IMR-90 (cell line): ENCODE measurements around the gene PARG. TPM values are rescaled to one million over a fixed set of nuclear protein-coding genes. Genes with fewer than 3 reads are reported as not detected.
A peak's percentile ranks its signal among the peaks of the same experiment; 100 is the strongest.
"Not testable (repeated sequence)": the region's sequence is repeated elsewhere in the genome, so short reads cannot be mapped to it uniquely, and the experiment has no call there.

Experiments
- ATAC-seq: fragments of 200-7000 bp; cut with Tn5 transposase; 2 replicates; pipeline ENCODE4 v1.9.1; 2020; ENCODE audit warnings: low read depth, mild to moderate bottlenecking, moderate library complexity
- Bru-seq: library from RNA; stranded (reverse); fragments of 400-500 nt; gene quantifications from one replicate; lab custom pipeline; 2021; lab: Mats Ljungman, UMichigan
- BruChase-seq, 2 experiments: library from RNA; stranded (reverse); fragments of 400-500 nt; gene quantifications; one replicate each; lab custom pipeline; 2021; lab: Mats Ljungman, UMichigan
- BruUV-seq: library from RNA; stranded (reverse); fragments of 400-500 nt; replicated peaks from 2 replicates; lab custom pipeline; 2021; lab: Mats Ljungman, UMichigan
- CTCF ChIA-PET: fragments of 300-600 bp; formaldehyde crosslinking; extraction: SDS; loops from one replicate; lab custom pipeline; 2021; ENCODE audit warnings: antibody characterized with exemption; lab: Yijun Ruan, JAX
- POLR2A ChIA-PET: fragments of 300-600 bp; sonication (Branson Sonifier 250); formaldehyde crosslinking; loops from one replicate; lab custom pipeline; 2022; ENCODE audit warnings: antibody characterized with exemption; ENCODE audit not compliant: unreplicated experiment; lab: Charles Lee
- DNase-seq: peaks from one replicate; pipeline ENCODE4 v3.0.0; 2013
- H2AFZ ChIP-seq: replicated peaks from 2 replicates; pipeline ENCODE3; 2013; ENCODE audit warnings: low read length, mild to moderate bottlenecking; ENCODE audit not compliant: poor library complexity
- H2AK5ac ChIP-seq: 2 replicates; pipeline ENCODE4 v1.6.1; 2013; ENCODE audit warnings: low read depth, low read length, inconsistent platforms
- H2AK9ac ChIP-seq: replicated peaks from 2 replicates; pipeline ENCODE3; 2013; ENCODE audit warnings: mild to moderate bottlenecking, low read depth, low read length, moderate library complexity; ENCODE audit not compliant: poor library complexity
- H2BK120ac ChIP-seq: 2 replicates; pipeline ENCODE4 v1.6.1; 2013; ENCODE audit warnings: low read depth, low read length, inconsistent platforms
- H2BK15ac ChIP-seq: 3 replicates; pipeline ENCODE4 v1.6.1; 2013; ENCODE audit warnings: low read depth, low read length, inconsistent platforms
- H2BK20ac ChIP-seq: 2 replicates; pipeline ENCODE4 v1.6.1; 2013; ENCODE audit warnings: low read depth, mild to moderate bottlenecking, inconsistent platforms, low read length, moderate library complexity
- H2BK5ac ChIP-seq: 2 replicates; pipeline ENCODE4 v1.6.1; 2013; ENCODE audit warnings: mild to moderate bottlenecking, low read depth, low read length, inconsistent platforms; ENCODE audit not compliant: poor library complexity, severe bottlenecking
- H3K14ac ChIP-seq: replicated peaks from 2 replicates; pipeline ENCODE4 v1.6.1; 2013; ENCODE audit warnings: low read depth, low read length, inconsistent platforms
- H3K18ac ChIP-seq: 2 replicates; pipeline ENCODE4 v1.6.1; 2013; ENCODE audit warnings: low read depth, low read length, control low read depth
- H3K23ac ChIP-seq: 2 replicates; pipeline ENCODE4 v1.6.1; 2013; ENCODE audit warnings: low read depth, low read length, inconsistent platforms
- H3K27ac ChIP-seq: 2 replicates; pipeline ENCODE4 v1.5.1; 2013; ENCODE audit warnings: mild to moderate bottlenecking, control low read depth, low read length; ENCODE audit not compliant: insufficient read depth
- H3K27me3 ChIP-seq: 2 replicates; pipeline ENCODE4 v1.6.1; 2013; ENCODE audit warnings: low read length; ENCODE audit not compliant: control insufficient read depth, insufficient read depth
- H3K36me3 ChIP-seq: 2 replicates; pipeline ENCODE4 v1.6.1; 2013; ENCODE audit warnings: low read length, mixed read lengths; ENCODE audit not compliant: control insufficient read depth, insufficient read depth
- H3K4ac ChIP-seq: 2 replicates; pipeline ENCODE4 v1.6.1; 2013; ENCODE audit warnings: low read depth, low read length, inconsistent platforms
- H3K4me1 ChIP-seq: 2 replicates; pipeline ENCODE4 v1.6.1; 2013; ENCODE audit warnings: low read length, mixed read lengths; ENCODE audit not compliant: control insufficient read depth, insufficient read depth
- H3K4me2 ChIP-seq: 2 replicates; pipeline ENCODE4 v1.6.1; 2013; ENCODE audit warnings: low read depth, mild to moderate bottlenecking, control low read depth, low read length, moderate library complexity
- H3K4me3 ChIP-seq: 2 replicates; pipeline ENCODE4 v1.5.1; 2013; ENCODE audit warnings: low read depth, mild to moderate bottlenecking, control low read depth, low read length, moderate library complexity; ENCODE audit not compliant: insufficient read depth
- H3K56ac ChIP-seq: 2 replicates; pipeline ENCODE4 v1.6.1; 2013; ENCODE audit warnings: low read length, inconsistent platforms; ENCODE audit not compliant: insufficient read depth; ENCODE audit errors: extremely low read depth
- H3K79me1 ChIP-seq, 2 experiments: 2 replicates each; pipeline ENCODE4 v1.6.1; 2013; ENCODE audit warnings: low read length in 2 of 2, inconsistent platforms in 1 of 2, low read depth in 1 of 2
- H3K9ac ChIP-seq: 2 replicates; pipeline ENCODE4 v1.6.1; 2013; ENCODE audit warnings: low read depth, low read length, control low read depth
- H3K9me1 ChIP-seq: 2 replicates; pipeline ENCODE4 v1.6.1; 2013; ENCODE audit warnings: low read length, inconsistent platforms; ENCODE audit not compliant: insufficient read depth
- H3K9me3 ChIP-seq: 2 replicates; pipeline ENCODE4 v1.6.1; 2013; ENCODE audit warnings: low read length; ENCODE audit not compliant: control insufficient read depth, insufficient read depth
- H4K20me1 ChIP-seq: 2 replicates; pipeline ENCODE4 v1.6.1; 2013; ENCODE audit warnings: low read length, inconsistent platforms; ENCODE audit not compliant: insufficient read depth
- H4K5ac ChIP-seq: 2 replicates; pipeline ENCODE4 v1.6.1; 2013; ENCODE audit warnings: mild to moderate bottlenecking, low read depth, low read length, control low read depth
- H4K8ac ChIP-seq, 2 experiments: 2 replicates each; pipeline ENCODE4 v1.6.1; 2013; ENCODE audit warnings: low read depth in 2 of 2, low read length in 2 of 2, control low read depth in 1 of 2, inconsistent platforms in 1 of 2
- H4K91ac ChIP-seq: 2 replicates; pipeline ENCODE4 v1.6.1; 2013; ENCODE audit warnings: low read depth, low read length, inconsistent platforms; ENCODE audit not compliant: insufficient read depth
- MXI1 ChIP-seq: IDR thresholded peaks from 2 replicates; pipeline ENCODE4 v1.6.1; 2012; ENCODE audit warnings: low read depth, mild to moderate bottlenecking, low read length, moderate library complexity, borderline replicate concordance
- POLR2A ChIP-seq: IDR thresholded peaks from 2 replicates; pipeline ENCODE4 v1.6.1; 2012; ENCODE audit warnings: mild to moderate bottlenecking, low read depth, low read length
- WGBS, 2 experiments: methylation state at CpG; one replicate each; pipeline versions ENCODE4 v1.1.5 to v1.1.7; 2013; ENCODE audit warnings: missing lambda C conversion rate in 2 of 2; ENCODE audit not compliant: insufficient read length in 1 of 2; ENCODE audit errors: extremely low coverage in 2 of 2; 5-methylcytosine and 5-hydroxymethylcytosine counted together
- dilution Hi-C: fragments of 300-500 bp; cut with HindIII; formaldehyde crosslinking; loops from one replicate; pipeline ENCODE4 v1.14.3; 2018; ENCODE audit warnings: low sequenced_read_pairs; ENCODE audit not compliant: unreplicated experiment
- in situ Hi-C: fragments of 300-500 bp; cut with MboI; formaldehyde crosslinking; loops from 3 replicates; pipeline ENCODE4 v1.14.3; 2019; ENCODE audit warnings: low sequenced_read_pairs, inconsistent platforms, mixed read lengths
- intact Hi-C: fragments of 100-400 bp; cut with micrococcal nuclease; formaldehyde crosslinking; loops from 2 replicates; pipeline ENCODE4 v1.10.0; 2022
- long read RNA-seq: library from polyadenylated mRNA; unstranded; transcript quantifications from one replicate; pipeline ENCODE4 v2.0.0, GENCODE V29; 2021; ENCODE audit not compliant: unreplicated experiment
- polyA plus RNA-seq, 3 experiments: library from polyadenylated mRNA; depleted of rRNA; stranded (reverse); fragments of >200 nt; gene quantifications; 2 replicates each; pipeline ENCODE4 v1.2.3, GENCODE V29; 2012; ENCODE audit warnings: low replicate concordance in 1 of 3
- total RNA-seq: library from RNA; depleted of rRNA; stranded (reverse); fragments of >200 nt; gene quantifications from 2 replicates; pipeline ENCODE4 v1.2.3, GENCODE V29; 2012; rRNA removed

The PARG gene
- 24.4 and 32.2 TPM in 2 replicates for total RNA-seq
- 7.5 and 8.6 TPM in 2 replicates for polyA plus RNA-seq (2012; rRNA removed)
- 2.1 and 3.3 TPM in 2 replicates for polyA plus RNA-seq (2012; cell fraction: cytosol; rRNA removed)
- polyA plus RNA-seq (2012; cell fraction: nucleus; rRNA removed; ENCODE audit: low replicate concordance), result 3.5 and 10.6 TPM in 2 replicates
- Bru-seq, nascent RNA, result percentile 72 among the genes with signal in this experiment
- BruChase-seq, experiment 1, labeled RNA remaining after a 6-hour chase, result percentile 63 among the genes with signal in this experiment
- BruChase-seq, experiment 2, labeled RNA remaining after a 2-hour chase, result percentile 66 among the genes with signal in this experiment
- long read RNA-seq, partial matches to known transcripts, result 1 of 42 reads
- long read RNA-seq, other reads (novel, unspliced or antisense), result 41 of 42 reads

GRCh38 chr10:49941447-49942338 is at the start of gene PARG, which contains the start of gene TIMM23B:
TSS of gene PARG (minus strand) at chr10:49942027. CDS start at chr10:49941725, 302 bp downstream.
TSS of gene TIMM23B (plus strand) at chr10:49942053. CDS start at chr10:49942195, 142 bp downstream.
- dilution Hi-C loops, in situ Hi-C loops, H3K4me1 ChIP-seq, H3K9me3 ChIP-seq, H4K20me1 ChIP-seq, POLR2A ChIA-PET, H3K18ac ChIP-seq, H4K91ac ChIP-seq, H3K9me1 ChIP-seq, H3K36me3 ChIP-seq, BruUV-seq, H2BK120ac ChIP-seq, H3K79me1 ChIP-seq, H2BK15ac ChIP-seq, CTCF ChIA-PET, H3K27me3 ChIP-seq, H2BK20ac ChIP-seq: not testable (repeated sequence)
- 0 out of 2 replicates have a peak within 1 kb of the TSS, but pooled peaks have one; percentile 50 for H2AK5ac ChIP-seq
- H2AK9ac ChIP-seq, result peak within 1 kb of the TSS; percentile 15
- peak within 1 kb of the TSS; percentile 90 for H3K9ac ChIP-seq
- H3K4me2 ChIP-seq, result peak within 1 kb of the TSS; percentile 95
- H4K8ac ChIP-seq, result peak within 1 kb of the TSS; percentile 74 to 94
- peak within 1 kb of the TSS; percentile 89 for H4K5ac ChIP-seq
- peak within 1 kb of the TSS; percentile 83 for H3K14ac ChIP-seq
- peak within 1 kb of the TSS; percentile 56; the same call in 1 of the 2 replicates for H3K23ac ChIP-seq
- H3K56ac ChIP-seq, result peak within 1 kb of the TSS; percentile 66; the same call in 1 of the 2 replicates
- WGBS, 2 experiments, result 0% methylated on average over 14 of the region's 81 CpGs; no CpG with 5 or more reads in 1 of the 2 experiments
- intact Hi-C loops, result loop anchor here (10.0 kb wide), 1 partner anchor 347 kb away; no protein-coding TSS in a partner anchor
- H3K27ac ChIP-seq, result peak within 1 kb of the TSS; percentile 86
- H2AFZ ChIP-seq, result peak within 1 kb of the TSS; percentile 84
- H3K4ac ChIP-seq, result peak within 1 kb of the TSS; percentile 81
- DNase-seq (peak; percentile 79), ATAC-seq (peak; percentile 92)
- H3K4me3 ChIP-seq, result peak within 1 kb of the TSS; percentile 94
- H2BK5ac ChIP-seq, result peak within 1 kb of the TSS; percentile 76
- peak; percentile 47; the same call in 1 of the 2 replicates for TF ChIP-seq POLR2A
- TF ChIP-seq MXI1, result peak; percentile 70; the same call in 1 of the 2 replicates

DNA sequence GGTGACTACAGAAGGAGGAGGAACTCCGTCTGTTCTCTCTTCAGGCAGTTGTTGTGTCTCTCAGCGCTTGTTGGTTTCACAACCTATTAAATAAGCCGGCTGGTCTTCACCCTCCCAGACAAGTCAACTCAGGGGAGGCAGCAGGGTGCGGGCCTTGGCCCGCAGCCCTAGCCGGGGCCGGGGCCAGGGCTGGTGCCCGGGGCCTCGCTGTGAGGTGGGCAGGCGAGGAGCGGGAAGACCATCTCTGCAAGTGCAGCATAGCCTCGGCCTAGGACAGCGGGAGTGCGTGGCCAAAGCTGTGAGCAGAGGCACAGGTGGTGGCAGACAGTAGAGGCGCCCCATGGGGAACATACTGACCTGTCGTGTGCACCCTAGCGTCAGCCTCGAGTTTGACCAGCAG is 46.5 kb upstream of the PARG start, which contains the start of gene AGAP6:
Gene AGAP6 (plus strand): TSS at position 31 of the 400 bp plus-strand sequence. CDS start 310 bp downstream, at position 341.
- CTCF ChIA-PET, H3K18ac ChIP-seq, H4K8ac ChIP-seq, H3K36me3 ChIP-seq, H4K91ac ChIP-seq, H3K14ac ChIP-seq, H3K4ac ChIP-seq, H2AK5ac ChIP-seq, H2BK120ac ChIP-seq, POLR2A ChIA-PET, H2BK20ac ChIP-seq, H3K4me1 ChIP-seq, H3K9me3 ChIP-seq, H2AK9ac ChIP-seq, H3K79me1 ChIP-seq, H3K23ac ChIP-seq, H3K4me3 ChIP-seq, ATAC-seq, H3K9me1 ChIP-seq, dilution Hi-C loops, H3K56ac ChIP-seq, H3K27me3 ChIP-seq, BruUV-seq, DNase-seq, H3K4me2 ChIP-seq, H2BK15ac ChIP-seq, intact Hi-C loops, H2BK5ac ChIP-seq, H4K20me1 ChIP-seq, H3K9ac ChIP-seq, H3K27ac ChIP-seq, in situ Hi-C loops, H2AFZ ChIP-seq, H4K5ac ChIP-seq: not testable (repeated sequence)
- no CpG with 5 or more reads among the region's 18 CpGs for WGBS, 2 experiments
